Ishikawa (cell line): Measurements from ENCODE around the gene LCMT1.

Source experiments
- CEBPB ChIP-seq: IDR thresholded peaks from 2 replicates; pipeline ENCODE4 v1.6.1; 2012
- CREB1 ChIP-seq: IDR thresholded peaks from 2 replicates; pipeline ENCODE4 v1.6.1; 2012; ENCODE audit warnings: low read depth
- EGR1 ChIP-seq: IDR thresholded peaks from 2 replicates; pipeline ENCODE4 v1.6.1; 2012
- EP300 ChIP-seq: IDR thresholded peaks from 2 replicates; pipeline ENCODE4 v1.6.1; 2012; ENCODE audit warnings: borderline replicate concordance
- FOXM1 ChIP-seq: IDR thresholded peaks from 2 replicates; pipeline ENCODE4 v1.6.1; 2012; ENCODE audit warnings: low read depth, borderline replicate concordance
- NFIC ChIP-seq: IDR thresholded peaks from 2 replicates; pipeline ENCODE4 v1.6.1; 2012
- RAD21 ChIP-seq: IDR thresholded peaks from 2 replicates; pipeline ENCODE4 v1.6.1; 2012; ENCODE audit warnings: low read depth
- TAF1 ChIP-seq: IDR thresholded peaks from 2 replicates; pipeline ENCODE4 v1.6.1; 2012; ENCODE audit warnings: low read depth, mild to moderate bottlenecking
- TCF12 ChIP-seq: IDR thresholded peaks from 2 replicates; pipeline ENCODE4 v1.6.1; 2012; ENCODE audit warnings: low read depth
- TEAD4 ChIP-seq: IDR thresholded peaks from 2 replicates; pipeline ENCODE4 v1.6.1; 2012
- YY1 ChIP-seq: IDR thresholded peaks from 2 replicates; pipeline ENCODE4 v1.6.1; 2012; ENCODE audit warnings: low read depth
- ZBTB7A ChIP-seq: IDR thresholded peaks from 2 replicates; pipeline ENCODE4 v1.6.1; 2012; ENCODE audit warnings: low read depth
- TF ChIP-seq, protein P1 (sequence below): IDR thresholded peaks from 2 replicates; pipeline ENCODE4 v1.6.1; 2012
- TF ChIP-seq, protein P2 (sequence below): IDR thresholded peaks from 2 replicates; pipeline ENCODE4 v1.6.1; 2012
- TF ChIP-seq, protein P3 (sequence below): IDR thresholded peaks from 2 replicates; pipeline ENCODE4 v1.6.1; 2012; ENCODE audit warnings: low read depth, mild to moderate bottlenecking

LCMT1 gene

DNA sequence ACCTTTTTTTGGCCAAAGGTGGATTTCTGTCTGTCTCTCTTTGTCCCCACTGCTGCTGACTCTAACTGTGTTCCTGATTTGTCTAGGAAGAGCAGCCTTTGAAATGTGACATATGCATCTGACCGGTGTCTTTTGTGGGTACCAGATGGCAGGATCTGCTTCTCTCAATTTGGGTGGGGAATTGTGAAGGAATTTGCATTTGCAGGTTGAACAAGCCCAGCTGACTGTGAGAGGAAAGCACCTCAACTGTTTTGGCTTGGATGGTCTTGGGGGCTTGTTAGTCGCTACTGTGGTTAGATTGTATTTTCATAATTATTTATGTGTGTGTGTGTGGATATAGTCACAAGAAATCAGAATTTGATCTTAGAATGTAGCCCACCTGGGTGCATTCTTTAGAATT, 37.7 kb upstream of the LCMT1 start:
- TF ChIP-seq TEAD4 (no peak), NFIC (no peak), FOXM1 (no peak), CREB1 (no peak), EGR1 (no peak), TCF12 (no peak), CEBPB (no peak), ZBTB7A (no peak), RAD21 (no peak), EP300 (no peak), TAF1 (no peak), YY1 (no peak)
- TF ChIP-seq, protein P1, sequence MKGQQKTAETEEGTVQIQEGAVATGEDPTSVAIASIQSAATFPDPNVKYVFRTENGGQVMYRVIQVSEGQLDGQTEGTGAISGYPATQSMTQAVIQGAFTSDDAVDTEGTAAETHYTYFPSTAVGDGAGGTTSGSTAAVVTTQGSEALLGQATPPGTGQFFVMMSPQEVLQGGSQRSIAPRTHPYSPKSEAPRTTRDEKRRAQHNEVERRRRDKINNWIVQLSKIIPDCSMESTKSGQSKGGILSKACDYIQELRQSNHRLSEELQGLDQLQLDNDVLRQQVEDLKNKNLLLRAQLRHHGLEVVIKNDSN: no peak
- TF ChIP-seq, protein P2, sequence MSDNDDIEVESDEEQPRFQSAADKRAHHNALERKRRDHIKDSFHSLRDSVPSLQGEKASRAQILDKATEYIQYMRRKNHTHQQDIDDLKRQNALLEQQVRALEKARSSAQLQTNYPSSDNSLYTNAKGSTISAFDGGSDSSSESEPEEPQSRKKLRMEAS: no peak
- TF ChIP-seq, protein P3, sequence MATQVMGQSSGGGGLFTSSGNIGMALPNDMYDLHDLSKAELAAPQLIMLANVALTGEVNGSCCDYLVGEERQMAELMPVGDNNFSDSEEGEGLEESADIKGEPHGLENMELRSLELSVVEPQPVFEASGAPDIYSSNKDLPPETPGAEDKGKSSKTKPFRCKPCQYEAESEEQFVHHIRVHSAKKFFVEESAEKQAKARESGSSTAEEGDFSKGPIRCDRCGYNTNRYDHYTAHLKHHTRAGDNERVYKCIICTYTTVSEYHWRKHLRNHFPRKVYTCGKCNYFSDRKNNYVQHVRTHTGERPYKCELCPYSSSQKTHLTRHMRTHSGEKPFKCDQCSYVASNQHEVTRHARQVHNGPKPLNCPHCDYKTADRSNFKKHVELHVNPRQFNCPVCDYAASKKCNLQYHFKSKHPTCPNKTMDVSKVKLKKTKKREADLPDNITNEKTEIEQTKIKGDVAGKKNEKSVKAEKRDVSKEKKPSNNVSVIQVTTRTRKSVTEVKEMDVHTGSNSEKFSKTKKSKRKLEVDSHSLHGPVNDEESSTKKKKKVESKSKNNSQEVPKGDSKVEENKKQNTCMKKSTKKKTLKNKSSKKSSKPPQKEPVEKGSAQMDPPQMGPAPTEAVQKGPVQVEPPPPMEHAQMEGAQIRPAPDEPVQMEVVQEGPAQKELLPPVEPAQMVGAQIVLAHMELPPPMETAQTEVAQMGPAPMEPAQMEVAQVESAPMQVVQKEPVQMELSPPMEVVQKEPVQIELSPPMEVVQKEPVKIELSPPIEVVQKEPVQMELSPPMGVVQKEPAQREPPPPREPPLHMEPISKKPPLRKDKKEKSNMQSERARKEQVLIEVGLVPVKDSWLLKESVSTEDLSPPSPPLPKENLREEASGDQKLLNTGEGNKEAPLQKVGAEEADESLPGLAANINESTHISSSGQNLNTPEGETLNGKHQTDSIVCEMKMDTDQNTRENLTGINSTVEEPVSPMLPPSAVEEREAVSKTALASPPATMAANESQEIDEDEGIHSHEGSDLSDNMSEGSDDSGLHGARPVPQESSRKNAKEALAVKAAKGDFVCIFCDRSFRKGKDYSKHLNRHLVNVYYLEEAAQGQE: no peak

DNA sequence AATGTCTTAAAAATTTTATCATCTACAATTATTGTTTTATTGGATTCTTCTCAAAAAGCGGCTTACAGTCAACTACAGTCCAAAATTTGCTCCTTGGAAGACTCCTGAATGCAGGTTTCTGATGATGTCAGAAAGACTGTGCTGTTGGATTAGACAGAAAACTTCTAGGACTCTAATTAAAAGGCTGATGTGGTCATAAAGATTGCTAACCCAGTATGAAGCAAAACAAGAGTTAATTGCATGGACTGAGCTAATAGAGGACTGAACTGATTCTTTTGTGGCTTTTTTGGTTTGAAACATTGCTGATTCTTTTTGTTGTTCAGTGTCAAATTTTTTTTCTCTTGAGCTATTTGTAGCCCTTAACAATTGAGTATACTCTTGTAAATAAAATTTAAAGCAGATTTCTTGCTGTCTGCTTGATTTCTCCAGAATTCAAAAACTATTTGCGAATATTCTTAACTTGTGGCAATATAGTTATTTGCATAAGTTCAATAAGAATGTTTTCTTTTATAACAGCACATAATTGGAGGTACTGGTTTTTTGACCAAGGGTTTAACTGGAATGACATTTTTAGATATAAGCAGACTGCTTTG, 33.1 kb upstream of the LCMT1 start:
- TF ChIP-seq TEAD4: no peak
- TF ChIP-seq FOXM1: no peak
- TF ChIP-seq EGR1: no peak
- TF ChIP-seq, protein P1: no peak
- no peak for TF ChIP-seq YY1
- TF ChIP-seq RAD21: no peak
- no peak for TF ChIP-seq ZBTB7A
- TF ChIP-seq, protein P3: no peak
- no peak for TF ChIP-seq NFIC
- TF ChIP-seq EP300: no peak
- TF ChIP-seq CREB1: no peak
- no peak for TF ChIP-seq CEBPB
- no peak for TF ChIP-seq TAF1
- TF ChIP-seq TCF12: no peak
- TF ChIP-seq, protein P2: no peak

DNA sequence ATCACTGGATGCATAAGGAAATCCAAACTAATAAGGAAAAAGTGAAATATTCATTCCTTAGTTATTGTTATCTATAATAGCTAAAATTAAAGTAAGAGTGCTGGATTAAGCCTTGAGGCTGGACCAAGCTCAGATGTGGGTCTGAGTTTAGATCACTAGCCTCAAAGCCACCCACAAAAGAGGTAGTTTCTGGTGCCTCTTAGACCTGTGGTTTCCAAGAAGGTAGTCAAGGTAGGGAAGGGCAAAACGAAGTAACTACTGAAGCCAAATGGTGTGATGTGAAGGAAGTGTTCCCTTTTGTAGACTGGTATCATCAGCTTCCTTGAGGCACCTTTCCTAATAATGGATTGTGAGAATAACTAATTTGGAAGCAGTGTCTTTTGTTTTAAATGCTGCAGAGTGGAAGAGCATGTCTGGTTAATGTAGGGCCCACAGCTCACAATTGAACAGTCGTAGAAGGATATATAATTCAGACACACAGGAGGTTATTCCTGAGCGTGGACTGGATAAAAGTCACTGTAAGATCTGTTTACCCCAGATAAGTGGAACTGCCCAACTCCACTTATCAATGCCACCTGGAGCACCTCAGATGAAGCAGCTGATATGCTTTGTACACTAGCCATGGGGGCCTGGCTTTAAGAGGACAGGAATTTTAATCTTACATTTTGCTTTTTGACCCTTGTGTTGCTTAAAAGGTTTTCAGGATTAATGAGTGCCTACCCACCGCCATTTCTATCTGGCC, 31.7 kb upstream of the LCMT1 start:
- TF ChIP-seq CEBPB (no peak), EGR1 (no peak), YY1 (no peak), TAF1 (no peak), TEAD4 (no peak), RAD21 (no peak), NFIC (no peak), FOXM1 (no peak), CREB1 (no peak), EP300 (no peak), TCF12 (no peak), ZBTB7A (no peak)
- TF ChIP-seq, protein P2: no peak
- TF ChIP-seq, protein P3: no peak
- TF ChIP-seq, protein P1: no peak
